Measurements from ENCODE around the gene GHR. TPM values are rescaled to one million over a fixed set of nuclear protein-coding genes. Genes with fewer than 3 reads are reported as not detected.
A peak's percentile ranks its signal among the peaks of the same experiment; 100 is the strongest.

Gene GHR
- total and polyA plus RNA-seq, 3 donors from 2014 or later, result 3.3 to 4.7 (median 3.7) TPM

DNA sequence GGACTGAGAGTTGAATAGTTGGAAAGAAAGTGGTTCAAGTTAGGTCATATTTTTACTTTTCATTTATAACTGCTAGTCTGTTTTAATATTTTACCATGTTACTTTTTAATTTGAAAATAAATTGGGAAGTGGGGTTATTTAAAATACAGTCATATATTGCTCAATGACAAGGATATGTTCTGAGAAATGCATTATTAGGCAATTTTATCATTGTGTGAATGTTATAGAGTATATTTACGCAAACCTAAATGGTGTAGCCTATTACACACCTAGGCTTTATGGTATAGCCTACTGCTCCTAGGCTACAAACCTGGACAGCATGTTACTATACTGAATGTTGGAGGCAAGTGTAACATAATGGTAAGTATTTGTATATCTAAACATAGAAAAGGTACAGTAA is 338.6 kb downstream of the GHR start:
- 91 to 98% methylated on average over 1 of the region's 1 CpG for WGBS, 2 donors

DNA sequence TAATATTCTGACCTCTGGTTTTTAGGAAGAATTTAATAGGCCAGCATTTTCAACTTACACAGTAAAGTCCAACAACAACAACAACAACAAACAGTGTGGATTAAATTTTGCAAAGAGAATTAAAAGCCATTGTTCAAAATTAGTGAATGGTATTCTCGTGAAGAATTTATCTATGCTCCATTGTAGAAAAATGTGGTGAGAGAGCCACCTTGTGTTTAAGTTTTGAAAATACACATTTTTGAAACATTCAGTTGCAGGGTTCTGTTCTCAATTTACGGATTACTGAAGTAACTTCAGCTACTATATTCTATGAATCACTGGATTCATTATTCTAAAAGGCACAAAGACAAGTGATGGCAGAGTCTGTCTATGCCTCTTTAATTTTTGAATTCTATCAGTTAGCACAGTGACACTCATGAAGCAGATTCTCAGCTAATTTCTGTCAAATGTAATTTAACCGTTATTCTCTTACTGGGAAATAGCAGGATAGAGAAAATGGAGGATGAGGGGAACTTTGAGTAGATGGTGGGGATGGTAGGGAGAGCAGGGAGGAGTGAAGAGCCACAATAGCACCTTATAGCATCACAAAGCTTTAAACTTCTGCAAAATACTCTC is 344.4 kb downstream of the GHR start:
- Histone ChIP-seq H3K4me1 (no peaks in the 10 kb centered on the region), H3K27ac (no peak overlapping the region), H3K4me3 (no peak overlapping the region), H3K9me3 (no peaks in the 10 kb centered on the region), H3K27me3 (no peaks in the 10 kb centered on the region), H3K36me3 (ENCODE audit: low read depth, missing control alignments) (no peaks in the 10 kb centered on the region)
- WGBS, 2 donors, result 50 to 51% methylated on average over 3 of the region's 3 CpGs
- TF ChIP-seq, protein P1, sequence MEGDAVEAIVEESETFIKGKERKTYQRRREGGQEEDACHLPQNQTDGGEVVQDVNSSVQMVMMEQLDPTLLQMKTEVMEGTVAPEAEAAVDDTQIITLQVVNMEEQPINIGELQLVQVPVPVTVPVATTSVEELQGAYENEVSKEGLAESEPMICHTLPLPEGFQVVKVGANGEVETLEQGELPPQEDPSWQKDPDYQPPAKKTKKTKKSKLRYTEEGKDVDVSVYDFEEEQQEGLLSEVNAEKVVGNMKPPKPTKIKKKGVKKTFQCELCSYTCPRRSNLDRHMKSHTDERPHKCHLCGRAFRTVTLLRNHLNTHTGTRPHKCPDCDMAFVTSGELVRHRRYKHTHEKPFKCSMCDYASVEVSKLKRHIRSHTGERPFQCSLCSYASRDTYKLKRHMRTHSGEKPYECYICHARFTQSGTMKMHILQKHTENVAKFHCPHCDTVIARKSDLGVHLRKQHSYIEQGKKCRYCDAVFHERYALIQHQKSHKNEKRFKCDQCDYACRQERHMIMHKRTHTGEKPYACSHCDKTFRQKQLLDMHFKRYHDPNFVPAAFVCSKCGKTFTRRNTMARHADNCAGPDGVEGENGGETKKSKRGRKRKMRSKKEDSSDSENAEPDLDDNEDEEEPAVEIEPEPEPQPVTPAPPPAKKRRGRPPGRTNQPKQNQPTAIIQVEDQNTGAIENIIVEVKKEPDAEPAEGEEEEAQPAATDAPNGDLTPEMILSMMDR (IDR thresholded peaks at IDR 0.05), result peak; percentile 15 to 52 (median 41)
- no peak for TF ChIP-seq POLR2A (IDR thresholded peaks at IDR 0.05)
- no peak for DNase-seq
- intact Hi-C loops (cut with DNase I; ENCODE audit: low total_unique reads), result loop anchor here (10.0 kb wide), 1 partner anchor 913 kb away; no protein-coding TSS in a partner anchor

More for the DNA sequence above, 338.6 kb downstream of the GHR start:
- Histone ChIP-seq H3K9me3 (no peaks in the 10 kb centered on the region), H3K36me3 (ENCODE audit: low read depth, missing control alignments) (no peaks in the 10 kb centered on the region), H3K27ac (no peak overlapping the region), H3K4me1 (no peaks in the 10 kb centered on the region), H3K27me3 (no peaks in the 10 kb centered on the region), H3K4me3 (no peak overlapping the region)
- TF ChIP-seq, protein P1 (IDR thresholded peaks at IDR 0.05), result no peak
- TF ChIP-seq POLR2A (IDR thresholded peaks at IDR 0.05), result no peak
- intact Hi-C loops (cut with DNase I; ENCODE audit: low total_unique reads), result loop anchor here (10.0 kb wide), 1 partner anchor 907 kb away; no protein-coding TSS in a partner anchor
- no peak for DNase-seq

DNA sequence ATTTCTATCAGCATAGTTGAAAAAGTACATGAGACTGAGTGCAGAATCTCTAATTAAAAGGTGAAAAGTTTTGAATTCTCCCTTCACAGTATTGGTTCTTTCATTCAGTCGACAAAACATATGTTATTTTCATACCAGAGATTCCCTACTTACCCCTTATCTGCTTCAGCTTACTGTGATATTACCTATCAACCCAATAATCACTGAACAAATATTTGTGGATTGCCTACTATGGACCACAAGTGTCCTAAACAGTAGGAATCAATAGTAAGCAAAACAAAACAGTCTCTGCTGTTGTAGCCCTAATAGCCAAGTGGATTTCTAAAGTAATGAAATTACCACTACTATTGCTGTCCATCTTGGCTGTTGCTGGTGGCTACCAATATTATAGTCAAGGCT is 344.9 kb downstream of the GHR start:
- Histone ChIP-seq H3K36me3 (ENCODE audit: low read depth, missing control alignments) (no peaks in the 10 kb centered on the region), H3K4me3 (no peak overlapping the region), H3K27me3 (no peaks in the 10 kb centered on the region), H3K27ac (no peak overlapping the region), H3K4me1 (no peaks in the 10 kb centered on the region), H3K9me3 (no peaks in the 10 kb centered on the region)
- no peak for TF ChIP-seq POLR2A (IDR thresholded peaks at IDR 0.05)
- intact Hi-C loops (cut with DNase I; ENCODE audit: low total_unique reads), result loop anchor here (10.0 kb wide), 1 partner anchor 913 kb away; no protein-coding TSS in a partner anchor
- WGBS, 2 donors, result 47 to 67% methylated on average over 1 of the region's 1 CpG
- DNase-seq, result no peak

DNA sequence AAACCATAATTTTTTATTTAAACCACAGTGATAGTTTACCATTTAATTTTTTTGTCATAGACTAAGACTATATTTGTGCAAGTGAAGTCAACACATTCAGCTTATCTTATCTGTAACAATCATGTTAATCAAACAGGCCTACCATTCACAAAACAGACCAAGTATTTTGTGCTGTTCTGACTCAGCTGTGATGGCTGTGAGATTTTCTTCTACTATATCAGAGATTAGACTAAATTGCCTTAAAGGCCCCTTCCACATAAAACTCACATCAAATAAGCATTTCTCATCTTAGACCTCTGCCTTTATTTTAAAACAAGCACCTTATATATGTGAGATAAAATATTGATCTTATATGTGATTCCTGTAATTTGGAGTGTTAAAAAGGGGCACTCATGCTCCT is 346.8 kb downstream of the GHR start:
- Histone ChIP-seq H3K27me3 (no peaks in the 10 kb centered on the region), H3K4me1 (no peaks in the 10 kb centered on the region), H3K27ac (no peak overlapping the region), H3K4me3 (no peak overlapping the region), H3K9me3 (no peaks in the 10 kb centered on the region), H3K36me3 (ENCODE audit: low read depth, missing control alignments) (no peaks in the 10 kb centered on the region)
- intact Hi-C loops (cut with DNase I; ENCODE audit: low total_unique reads), result no loop called here
- DNase-seq, result no peak
- TF ChIP-seq POLR2A (IDR thresholded peaks at IDR 0.05), result no peak
- TF ChIP-seq, protein P1 (IDR thresholded peaks at IDR 0.05), result no peak
